ENCODE measurements around the gene TNS3. TPM values are rescaled to one million over a fixed set of nuclear protein-coding genes. Genes with fewer than 3 reads are reported as not detected.

TNS3 gene
- total RNA-seq, 1 experiment from 2014 or later = 28.9 TPM

- H3K36me3 ChIP-seq (replicated peaks; ENCODE audit: control insufficient read depth, insufficient read depth, low read length) = no peaks in the 10 kb centered on the region
- H3K27me3 ChIP-seq (ENCODE audit: control insufficient read depth, insufficient read depth, low read length) = no peaks in the 10 kb centered on the region
- no peak for DNase-seq
Measured at GRCh38 chr7:47231032-47231431, 350.9 kb downstream of the TNS3 start.

GRCh38 chr7:47228386-47229014 lies 353.4 kb downstream of the TNS3 start:
- peak; percentile 77 for DNase-seq

More at GRCh38 chr7:47231032-47231431, 350.9 kb downstream of the TNS3 start:
- H3K4me3 ChIP-seq (ENCODE audit: insufficient read depth, low read depth, low read length) = no peak overlapping the region

GRCh38 chr7:47227762-47228177 lies 354.1 kb downstream of the TNS3 start:
- Histone ChIP-seq H3K4me3 (ENCODE audit: insufficient read depth, low read depth, low read length) (no peak overlapping the region), H3K27me3 (ENCODE audit: control insufficient read depth, insufficient read depth, low read length) (no peaks in the 10 kb centered on the region), H3K36me3 (replicated peaks; ENCODE audit: control insufficient read depth, insufficient read depth, low read length) (no peaks in the 10 kb centered on the region)
- no peak for DNase-seq

More at GRCh38 chr7:47228386-47229014, 353.4 kb downstream of the TNS3 start:
- Histone ChIP-seq H3K36me3 (replicated peaks; ENCODE audit: control insufficient read depth, insufficient read depth, low read length) (no peaks in the 10 kb centered on the region), H3K4me3 (ENCODE audit: insufficient read depth, low read depth, low read length) (no peak overlapping the region), H3K27me3 (ENCODE audit: control insufficient read depth, insufficient read depth, low read length) (no peaks in the 10 kb centered on the region)

- no peaks in the 10 kb centered on the region for H3K36me3 ChIP-seq (replicated peaks; ENCODE audit: control insufficient read depth, insufficient read depth, low read length)
- DNase-seq = no peak
Measured at GRCh38 chr7:47226696-47227095, 355.2 kb downstream of the TNS3 start.

GRCh38 chr7:47225387-47226131 lies 356.4 kb downstream of the TNS3 start:
- H3K27me3 ChIP-seq (ENCODE audit: control insufficient read depth, insufficient read depth, low read length) = no peaks in the 10 kb centered on the region
- no peaks in the 10 kb centered on the region for H3K36me3 ChIP-seq (replicated peaks; ENCODE audit: control insufficient read depth, insufficient read depth, low read length)
- H3K4me3 ChIP-seq (ENCODE audit: insufficient read depth, low read depth, low read length) = no peak overlapping the region
- DNase-seq = no peak

More at GRCh38 chr7:47226696-47227095, 355.2 kb downstream of the TNS3 start:
- H3K27me3 ChIP-seq (ENCODE audit: control insufficient read depth, insufficient read depth, low read length) = no peaks in the 10 kb centered on the region
- no peak overlapping the region for H3K4me3 ChIP-seq (ENCODE audit: insufficient read depth, low read depth, low read length)

Measured in H7 (cell line).